ENCODE results near the gene MUC5B.

- TF ChIP-seq CTCF (IDR thresholded peaks at IDR 0.05) (peak in 2 of 6 experiments; percentile 17 to 25), POLR2A (IDR thresholded peaks at IDR 0.05) (peak in 1 of 2 donors; percentile 91)
Measured at GRCh38 chr11:1309498-1310317, 86.8 kb downstream of the MUC5B start, which contains the start of gene TOLLIP.
